ENCODE results near the gene BHLHE41. TPM values are rescaled to one million over a fixed set of nuclear protein-coding genes. Genes with fewer than 3 reads are reported as not detected.

The BHLHE41 gene
- total and polyA plus RNA-seq, 2 of the 4 experiments (the other 2 are of a cell fraction) = 0.72 to 3.8 TPM

- no peak overlapping the region for H3K18ac ChIP-seq (ENCODE audit: low read depth, low read length)
- CTCF ChIA-PET = interaction anchor here (0.5 to 1.0 kb wide), 2 partner anchors 11 to 37 kb away, joined by 3 to 4 read pairs; no protein-coding TSS in a partner anchor
- TF ChIP-seq CTCF (conservative IDR thresholded peaks at IDR 0.05; ENCODE audit: low read depth, low read length) (peak; percentile 35; the same call in 1 of the 2 replicates), MXI1 (IDR thresholded peaks at IDR 0.05; ENCODE audit: borderline replicate concordance, low read depth, low read length) (no peak), RAD21 (IDR thresholded peaks at IDR 0.05; ENCODE audit: low read length) (peak; percentile 43)
- no peak overlapping the region for H4K8ac ChIP-seq (ENCODE audit: low read depth in 2 of 2, low read length in 2 of 2)
- no peak overlapping the region for H3K4me2 ChIP-seq (ENCODE audit: low read depth, low read length)
- POLR2A ChIA-PET (ENCODE audit: unreplicated experiment) = interaction anchor here (0.6 kb wide), 1 partner anchor 10 kb away, joined by 3 read pairs; no protein-coding TSS in a partner anchor
- H3K9me3 ChIP-seq (ENCODE audit: control insufficient read depth, insufficient read depth, low read length) = no peaks in the 10 kb centered on the region
- no peak overlapping the region for H2BK120ac ChIP-seq (ENCODE audit: low read depth, low read length)
- no peak overlapping the region for H2BK15ac ChIP-seq (ENCODE audit: low read depth, low read length)
- H3K79me1 ChIP-seq (ENCODE audit: low read depth in 1 of 2, low read length in 2 of 2) = no peaks in the 10 kb centered on the region
- no peak overlapping the region for H2BK20ac ChIP-seq (ENCODE audit: low read depth, low read length)
- H4K91ac ChIP-seq (ENCODE audit: insufficient read depth, low read depth, low read length) = no peak overlapping the region
- no peak overlapping the region for H3K9ac ChIP-seq (ENCODE audit: low read depth, low read length)
- no peak overlapping the region for H2AK5ac ChIP-seq (ENCODE audit: low read depth, low read length)
- H2AFZ ChIP-seq (replicated peaks; ENCODE audit: low read length, poor library complexity) = no peak overlapping the region
- no peak overlapping the region for H4K5ac ChIP-seq (ENCODE audit: low read depth, low read length)
- no peak overlapping the region for H3K14ac ChIP-seq (replicated peaks; ENCODE audit: low read depth, low read length)
- H2BK5ac ChIP-seq (ENCODE audit: low read depth, low read length, poor library complexity, severe bottlenecking) = no peak overlapping the region
- dilution Hi-C loops (cut with HindIII; ENCODE audit: low sequenced_read_pairs, unreplicated experiment) = no loop called here
- H4K20me1 ChIP-seq (ENCODE audit: insufficient read depth, low read length) = no peaks in the 10 kb centered on the region
- intact Hi-C loops (cut with micrococcal nuclease) = loop anchor here (5.0 to 10.0 kb wide), 2 partner anchors 655 to 793 kb away; no protein-coding TSS in a partner anchor
- no peak overlapping the region for H3K27ac ChIP-seq (ENCODE audit: insufficient read depth, low read length)
- no peak overlapping the region for H3K56ac ChIP-seq (ENCODE audit: extremely low read depth, insufficient read depth, low read length)
- no peak overlapping the region for H3K23ac ChIP-seq (ENCODE audit: low read depth, low read length)
- no peak overlapping the region for H2AK9ac ChIP-seq (replicated peaks; ENCODE audit: low read depth, low read length, poor library complexity)
- H3K4me1 ChIP-seq (ENCODE audit: control insufficient read depth, insufficient read depth, low read length) = peaks cover 4% of the 10 kb centered on the region; the same call in 1 of the 2 replicates
- H3K36me3 ChIP-seq (ENCODE audit: control insufficient read depth, insufficient read depth, low read length) = no peaks in the 10 kb centered on the region
- no peak overlapping the region for H3K4ac ChIP-seq (ENCODE audit: low read depth, low read length)
- BruUV-seq (replicated peaks) = no TSS peak
- DNase-seq (no peak), ATAC-seq (ENCODE audit: low read depth) (0 out of 2 replicates have a peak, but pooled peaks have one; percentile 48)
- peaks cover 3% of the 10 kb centered on the region for H3K9me1 ChIP-seq (ENCODE audit: insufficient read depth, low read length)
- no peaks in the 10 kb centered on the region for H3K27me3 ChIP-seq (ENCODE audit: control insufficient read depth, insufficient read depth, low read length)
- no peak overlapping the region for H3K4me3 ChIP-seq (ENCODE audit: insufficient read depth, low read depth, low read length)
- in situ Hi-C loops (cut with MboI; ENCODE audit: low sequenced_read_pairs) = no loop called here
- 90% methylated on average over 2 of the region's 6 CpGs; no CpG with 5 or more reads in 1 of the 2 experiments for WGBS, 2 experiments (ENCODE audit: extremely low coverage in 2 of 2, insufficient read length in 1 of 2)
Observed at GRCh38 chr12:26091822-26092221, 33.0 kb downstream of the BHLHE41 start.
